Smooth muscle cell (in vitro differentiated cells): ENCODE data around the gene DCUN1D2. TPM values are rescaled to one million over a fixed set of nuclear protein-coding genes. Genes with fewer than 3 reads are reported as not detected.
A peak's percentile ranks its signal among the peaks of the same experiment; 100 is the strongest.
"Not testable (repeated sequence)": the region's sequence is repeated elsewhere in the genome, so short reads cannot be mapped to it uniquely, and the experiment has no call there.

Experiments
- DNase-seq: peaks from one replicate; lab custom pipeline; 2025; ENCODE audit not compliant: unreplicated experiment; lab: John Stamatoyannopoulos, UW
- H2AFZ ChIP-seq: fragments of 200-600 bp; sonication (generic); 2 replicates; pipeline ENCODE4 v1.6.0; 2016; ENCODE audit warnings: antibody characterized with exemption, low read depth, mild to moderate bottlenecking
- H3F3A ChIP-seq: fragments of 200-600 bp; sonication (generic); 2 replicates; pipeline ENCODE4 v1.6.0; 2017; ENCODE audit warnings: antibody characterized with exemption, low read depth
- H3K27ac ChIP-seq: fragments of 200-600 bp; sonication (generic); 2 replicates; pipeline ENCODE4 v1.5.1; 2016; ENCODE audit warnings: low read depth, mild to moderate bottlenecking
- H3K27me3 ChIP-seq: fragments of 200-600 bp; sonication (generic); 2 replicates; pipeline ENCODE4 v1.6.1; 2016; ENCODE audit warnings: low read depth, mild to moderate bottlenecking
- H3K36me3 ChIP-seq: fragments of 200-600 bp; sonication (generic); 2 replicates; pipeline ENCODE4 v1.5.1; 2016; ENCODE audit warnings: low read depth
- H3K4me1 ChIP-seq: fragments of 200-600 bp; sonication (generic); 2 replicates; pipeline ENCODE4 v1.5.1; 2016; ENCODE audit warnings: low read depth
- H3K4me2 ChIP-seq: fragments of 200-600 bp; sonication (generic); 2 replicates; pipeline ENCODE4 v1.6.0; 2016; ENCODE audit warnings: mild to moderate bottlenecking
- H3K4me3 ChIP-seq: fragments of 200-600 bp; sonication (generic); 2 replicates; pipeline ENCODE4 v1.5.1; 2016; ENCODE audit warnings: mild to moderate bottlenecking
- H3K79me2 ChIP-seq: fragments of 200-600 bp; sonication (generic); 2 replicates; pipeline ENCODE4 v1.6.0; 2016; ENCODE audit warnings: low read depth, mild to moderate bottlenecking
- H3K9ac ChIP-seq: fragments of 200-600 bp; sonication (generic); 2 replicates; pipeline ENCODE4 v1.6.0; 2016; ENCODE audit warnings: low read depth
- H3K9me3 ChIP-seq: fragments of 200-600 bp; sonication (generic); replicated peaks from 2 replicates; pipeline ENCODE4 v1.5.1; 2016; ENCODE audit warnings: low read depth
- H4K20me1 ChIP-seq: fragments of 200-600 bp; sonication (generic); 2 replicates; pipeline ENCODE4 v1.6.0; 2016; ENCODE audit warnings: low read depth
- WGBS: methylation state at CpG from one replicate; pipeline ENCODE4 v1.1.7; 2016; ENCODE audit warnings: low lambda C conversion rate; 5-methylcytosine and 5-hydroxymethylcytosine counted together
- polyA plus RNA-seq: library from polyadenylated mRNA; unstranded; fragments of >200 nt; fragmentation: Nextera tagmentation; extraction: Ambion mirVana; gene quantifications from 2 replicates; pipeline ENCODE4 v1.2.1, GENCODE V29; 2016
- total RNA-seq: library from RNA; depleted of rRNA; stranded (reverse); fragments of >200 nt; gene quantifications from 2 replicates; pipeline ENCODE4 v1.2.3, GENCODE V29; 2014
- TF ChIP-seq, protein P1 (sequence below): fragments of 200-600 bp; sonication (generic); IDR thresholded peaks from 2 replicates; pipeline ENCODE4 v1.5.1; 2017; ENCODE audit warnings: borderline replicate concordance, mild to moderate bottlenecking, antibody characterized with exemption; ENCODE audit not compliant: insufficient read depth, poor library complexity, severe bottlenecking

DCUN1D2 gene
- total and polyA plus RNA-seq, 2 experiments from 2014 or later: 6.3 to 10.8 TPM

DNA sequence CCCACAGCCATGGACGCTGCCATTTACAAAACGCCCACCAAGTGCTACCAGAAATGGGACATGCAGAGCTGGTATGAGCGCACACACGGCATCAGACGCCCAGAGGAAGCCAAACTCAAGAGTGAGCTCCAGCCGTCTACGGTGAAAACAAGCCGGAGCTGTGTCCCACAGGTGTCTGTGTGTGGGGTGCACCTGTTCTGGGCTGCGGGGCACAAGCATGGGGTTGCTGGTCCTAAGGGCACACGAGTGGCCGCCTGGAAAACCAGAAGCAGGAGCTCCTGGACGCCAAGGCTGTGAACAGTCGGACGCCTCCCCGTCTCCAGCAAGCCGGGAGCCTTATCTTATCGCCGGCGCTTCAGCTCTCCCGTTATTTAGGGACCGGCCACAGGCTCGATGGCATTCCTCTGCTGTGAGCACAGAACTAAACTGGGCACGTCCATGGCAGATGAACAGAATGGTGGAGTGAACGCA, 38.5 kb downstream of the DCUN1D2 start:
- Histone ChIP-seq H3K27ac (no peak overlapping the region), H3K27me3 (no peaks in the 10 kb centered on the region)

DNA sequence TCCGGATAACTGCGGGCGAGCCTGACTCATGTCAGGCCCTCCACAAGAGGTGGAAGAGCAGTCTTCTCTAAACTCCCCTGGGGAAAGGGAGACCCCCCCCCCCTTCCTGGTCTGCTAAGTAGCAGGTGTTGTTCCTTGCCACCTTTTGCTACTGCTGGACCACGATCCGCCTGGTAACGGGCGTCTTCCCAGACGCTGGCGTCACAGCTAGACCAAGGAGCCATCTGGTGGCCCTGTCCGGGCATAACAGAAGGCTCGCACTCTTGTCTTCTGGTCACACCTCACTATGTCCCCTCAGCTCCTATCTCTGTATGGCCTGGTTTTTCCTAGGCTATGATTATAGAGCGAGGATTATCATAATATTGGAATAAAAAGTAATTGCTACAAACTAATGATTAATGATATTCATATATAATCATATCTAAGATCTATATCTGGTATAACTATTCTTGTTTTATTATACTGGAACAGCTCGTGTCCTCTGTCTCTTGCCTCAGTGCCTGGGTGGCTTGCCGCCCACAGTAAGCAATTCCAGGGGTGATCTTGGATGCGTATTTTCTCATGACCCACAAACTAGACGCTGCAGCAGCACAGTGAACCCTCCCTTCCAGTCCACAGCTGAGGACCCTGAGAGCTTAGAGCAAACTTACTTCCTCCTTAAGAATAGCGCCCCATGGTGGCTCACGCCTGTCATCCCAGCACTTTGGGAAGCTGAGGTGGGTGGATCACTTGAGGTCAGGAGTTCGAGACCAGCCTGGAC, 39.5 kb downstream of the DCUN1D2 start:
- not testable (repeated sequence) for H4K20me1 ChIP-seq
- WGBS: 82% methylated on average over 19 of the region's 19 CpGs

More for the DNA sequence above, 38.5 kb downstream of the DCUN1D2 start:
- Histone ChIP-seq H4K20me1 (no peaks in the 10 kb centered on the region), H3K4me3 (no peak overlapping the region), H3K79me2 (no peaks in the 10 kb centered on the region), H3K9me3 (no peaks in the 10 kb centered on the region), H3K4me2 (no peak overlapping the region), H3K9ac (no peak overlapping the region), H3F3A (no peaks in the 10 kb centered on the region), H3K36me3 (no peaks in the 10 kb centered on the region), H3K4me1 (no peaks in the 10 kb centered on the region), H2AFZ (no peak overlapping the region)
- 84% methylated on average over 24 of the region's 24 CpGs for WGBS
- DNase-seq: no peak
- TF ChIP-seq, protein P1, sequence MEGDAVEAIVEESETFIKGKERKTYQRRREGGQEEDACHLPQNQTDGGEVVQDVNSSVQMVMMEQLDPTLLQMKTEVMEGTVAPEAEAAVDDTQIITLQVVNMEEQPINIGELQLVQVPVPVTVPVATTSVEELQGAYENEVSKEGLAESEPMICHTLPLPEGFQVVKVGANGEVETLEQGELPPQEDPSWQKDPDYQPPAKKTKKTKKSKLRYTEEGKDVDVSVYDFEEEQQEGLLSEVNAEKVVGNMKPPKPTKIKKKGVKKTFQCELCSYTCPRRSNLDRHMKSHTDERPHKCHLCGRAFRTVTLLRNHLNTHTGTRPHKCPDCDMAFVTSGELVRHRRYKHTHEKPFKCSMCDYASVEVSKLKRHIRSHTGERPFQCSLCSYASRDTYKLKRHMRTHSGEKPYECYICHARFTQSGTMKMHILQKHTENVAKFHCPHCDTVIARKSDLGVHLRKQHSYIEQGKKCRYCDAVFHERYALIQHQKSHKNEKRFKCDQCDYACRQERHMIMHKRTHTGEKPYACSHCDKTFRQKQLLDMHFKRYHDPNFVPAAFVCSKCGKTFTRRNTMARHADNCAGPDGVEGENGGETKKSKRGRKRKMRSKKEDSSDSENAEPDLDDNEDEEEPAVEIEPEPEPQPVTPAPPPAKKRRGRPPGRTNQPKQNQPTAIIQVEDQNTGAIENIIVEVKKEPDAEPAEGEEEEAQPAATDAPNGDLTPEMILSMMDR: no peak

DNA sequence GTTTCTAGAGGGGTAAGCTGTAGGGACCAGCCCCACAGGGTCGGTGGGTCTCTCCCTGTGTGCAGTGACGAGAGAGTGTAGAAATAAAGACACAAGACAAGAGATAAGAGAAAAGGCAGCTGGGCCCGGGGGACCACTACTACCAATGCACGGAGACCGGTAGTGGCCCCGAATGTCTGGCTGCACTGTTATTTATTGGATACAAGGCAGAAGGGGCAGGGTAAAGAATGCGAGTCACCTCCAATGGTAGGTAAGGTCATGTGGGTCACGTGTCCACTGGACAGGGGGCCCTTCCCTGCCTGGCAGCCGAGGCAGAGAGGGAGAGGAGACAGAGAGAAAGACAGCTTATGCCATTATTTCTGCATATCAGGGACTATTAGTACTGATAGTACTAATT, 40.2 kb downstream of the DCUN1D2 start:
- H3K4me3 ChIP-seq, H3K27me3 ChIP-seq, H3K27ac ChIP-seq, DNase-seq, H3K4me1 ChIP-seq, H3K79me2 ChIP-seq, H4K20me1 ChIP-seq, H3F3A ChIP-seq, H2AFZ ChIP-seq, H3K9me3 ChIP-seq, H3K36me3 ChIP-seq, H3K4me2 ChIP-seq, H3K9ac ChIP-seq: not testable (repeated sequence)
- 91% methylated on average over 9 of the region's 9 CpGs for WGBS

More for the DNA sequence above, 39.5 kb downstream of the DCUN1D2 start:
- H3K27ac ChIP-seq, H3K4me2 ChIP-seq, H3K9ac ChIP-seq, H3K9me3 ChIP-seq, H3F3A ChIP-seq, H3K4me3 ChIP-seq, H3K4me1 ChIP-seq, H3K79me2 ChIP-seq, H2AFZ ChIP-seq, H3K36me3 ChIP-seq, H3K27me3 ChIP-seq, DNase-seq: not testable (repeated sequence)
- TF ChIP-seq, protein P1: peak; percentile 25

DNA sequence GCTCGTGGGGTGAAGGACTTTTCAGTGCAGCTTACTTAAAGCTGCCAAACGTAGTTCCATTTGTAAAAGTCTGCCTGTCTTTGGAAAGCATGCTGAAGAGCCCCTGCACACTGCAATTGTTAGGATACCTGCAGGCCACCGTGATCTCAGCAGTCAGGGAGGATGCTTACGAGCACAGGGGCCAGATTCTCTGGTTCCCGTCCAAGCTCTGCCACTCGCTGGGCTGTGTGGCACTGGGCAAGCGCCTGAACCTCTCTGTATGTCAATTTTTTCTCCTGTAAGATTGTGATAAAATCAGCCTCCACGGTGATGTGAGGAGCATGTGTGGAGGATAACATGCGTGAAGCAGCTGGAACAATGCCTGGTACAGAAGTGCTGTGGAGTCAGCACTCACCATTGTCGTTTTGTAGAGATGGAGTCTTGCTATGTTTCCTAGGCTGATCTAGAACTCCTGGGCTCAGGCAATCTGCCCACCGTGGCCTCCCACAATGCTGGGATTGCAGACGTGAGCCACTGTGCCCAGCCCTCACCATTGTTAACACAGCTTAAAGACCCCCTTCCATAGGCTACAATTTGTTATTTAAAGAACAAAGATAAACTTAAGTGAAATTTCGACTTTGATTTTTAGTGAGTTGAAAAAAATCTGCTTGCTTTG, 40.7 kb downstream of the DCUN1D2 start:
- Histone ChIP-seq H2AFZ (no peak overlapping the region), H3K36me3 (no peaks in the 10 kb centered on the region), H3K9ac (no peak overlapping the region), H3K9me3 (no peaks in the 10 kb centered on the region), H4K20me1 (no peaks in the 10 kb centered on the region), H3K27ac (no peak overlapping the region), H3K4me3 (no peak overlapping the region), H3K79me2 (no peaks in the 10 kb centered on the region), H3K27me3 (no peaks in the 10 kb centered on the region), H3K4me1 (no peaks in the 10 kb centered on the region), H3K4me2 (no peak overlapping the region), H3F3A (no peaks in the 10 kb centered on the region)
- 92% methylated on average over 13 of the region's 13 CpGs for WGBS
- TF ChIP-seq, protein P1: no peak
- no peak for DNase-seq
